ENCODE results near the gene ROBO4.

DNA sequence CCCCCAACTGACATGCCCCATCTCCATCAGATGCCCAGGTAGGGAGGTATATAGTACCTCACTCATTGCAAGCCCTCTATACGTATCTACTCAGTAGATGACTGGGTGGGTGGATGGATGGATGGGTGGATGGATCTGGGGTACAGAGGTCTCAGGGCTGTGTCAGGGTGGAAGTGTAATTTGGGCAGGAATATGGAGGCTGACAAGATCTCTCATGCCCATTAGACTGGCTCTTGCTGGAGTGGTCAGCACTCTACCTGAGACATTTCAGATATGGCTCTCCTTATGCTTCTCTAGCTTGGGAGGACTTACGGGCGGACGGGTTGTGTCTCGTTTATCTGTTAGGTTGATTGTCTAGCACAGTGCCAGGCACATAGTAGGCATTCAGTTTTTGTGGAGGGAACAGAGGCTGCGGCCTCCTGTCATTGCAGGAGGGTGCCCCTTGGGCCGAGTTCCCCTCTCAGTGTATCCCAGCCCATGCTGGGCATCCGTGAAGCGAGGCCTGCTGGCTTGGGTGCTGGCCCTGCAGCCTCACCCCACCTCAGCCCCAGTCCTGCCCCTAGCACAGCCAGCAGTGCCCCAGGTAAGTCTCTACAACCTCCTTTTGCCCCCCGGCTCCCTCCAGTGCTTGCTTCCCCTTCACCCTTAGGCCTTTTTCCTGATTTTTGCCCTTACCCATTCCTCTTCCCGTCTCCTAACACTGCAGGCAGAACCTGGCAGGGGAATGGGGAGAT lies 18.7 kb downstream of the ROBO4 start:
- TF ChIP-seq, protein P1, sequence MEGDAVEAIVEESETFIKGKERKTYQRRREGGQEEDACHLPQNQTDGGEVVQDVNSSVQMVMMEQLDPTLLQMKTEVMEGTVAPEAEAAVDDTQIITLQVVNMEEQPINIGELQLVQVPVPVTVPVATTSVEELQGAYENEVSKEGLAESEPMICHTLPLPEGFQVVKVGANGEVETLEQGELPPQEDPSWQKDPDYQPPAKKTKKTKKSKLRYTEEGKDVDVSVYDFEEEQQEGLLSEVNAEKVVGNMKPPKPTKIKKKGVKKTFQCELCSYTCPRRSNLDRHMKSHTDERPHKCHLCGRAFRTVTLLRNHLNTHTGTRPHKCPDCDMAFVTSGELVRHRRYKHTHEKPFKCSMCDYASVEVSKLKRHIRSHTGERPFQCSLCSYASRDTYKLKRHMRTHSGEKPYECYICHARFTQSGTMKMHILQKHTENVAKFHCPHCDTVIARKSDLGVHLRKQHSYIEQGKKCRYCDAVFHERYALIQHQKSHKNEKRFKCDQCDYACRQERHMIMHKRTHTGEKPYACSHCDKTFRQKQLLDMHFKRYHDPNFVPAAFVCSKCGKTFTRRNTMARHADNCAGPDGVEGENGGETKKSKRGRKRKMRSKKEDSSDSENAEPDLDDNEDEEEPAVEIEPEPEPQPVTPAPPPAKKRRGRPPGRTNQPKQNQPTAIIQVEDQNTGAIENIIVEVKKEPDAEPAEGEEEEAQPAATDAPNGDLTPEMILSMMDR (IDR thresholded peaks at IDR 0.05) = no peak
- no peak for TF ChIP-seq POLR2A (IDR thresholded peaks at IDR 0.05)

All from Peyer's patch (tissue), 4 donors.